ENCODE measurements around the gene MED13L. TPM values are rescaled to one million over a fixed set of nuclear protein-coding genes. Genes with fewer than 3 reads are reported as not detected.

Gene MED13L
- polyA plus RNA-seq, 1 of the 3 experiments (the other 2 are of a cell fraction) = 17.1 TPM

- TF ChIP-seq TCF12 (IDR thresholded peaks at IDR 0.05) (no peak), EP300 (IDR thresholded peaks at IDR 0.05; ENCODE audit: borderline replicate concordance in 1 of 2, low read depth in 1 of 2, low read length in 1 of 2) (no peak), MXI1 (IDR thresholded peaks at IDR 0.05; ENCODE audit: low read depth, low read length) (no peak), JUND (IDR thresholded peaks at IDR 0.05) (no peak), FOXJ3 (CRISPR knock-in tag; IDR thresholded peaks at IDR 0.05) (no peak)
Measured at GRCh38 chr12:116247377-116247776, 30.1 kb downstream of the MED13L start (continued).

GRCh38 chr12:116246490-116247179 is 30.9 kb downstream of the MED13L start:
- H2AFZ ChIP-seq (ENCODE audit: low read depth) = no peak overlapping the region
- H3K27ac ChIP-seq (ENCODE audit: low read depth in 2 of 2, low read length in 1 of 2) = no peak overlapping the region
- H3K9me2 ChIP-seq = no peaks in the 10 kb centered on the region
- DNase-seq = no peak
- ChIA-PET CTCF (interaction anchor here (4.3 kb wide), 1 partner anchor 10 kb away, joined by 29 read pairs; no protein-coding TSS in a partner anchor), POLR2A (no interaction called here)
- 93% methylated on average over 5 of the region's 5 CpGs for WGBS (ENCODE audit: low lambda C conversion rate)
- TF ChIP-seq NRF1 (IDR thresholded peaks at IDR 0.05; ENCODE audit: low read depth, low read length) (no peak), MEF2A (IDR thresholded peaks at IDR 0.05; ENCODE audit: borderline replicate concordance, low read depth) (no peak), EZH2phosphoT487 (IDR thresholded peaks at IDR 0.05; ENCODE audit: borderline replicate concordance, low read depth) (no peak), REST (IDR thresholded peaks at IDR 0.05; ENCODE audit: low read depth, low read length) (no peak), USF1 (IDR thresholded peaks at IDR 0.05; ENCODE audit: borderline replicate concordance, low read depth) (no peak), TEAD4 (IDR thresholded peaks at IDR 0.05; ENCODE audit: borderline replicate concordance, insufficient read depth) (no peak), NFIC (IDR thresholded peaks at IDR 0.05; ENCODE audit: borderline replicate concordance) (no peak), ZBTB33 (IDR thresholded peaks at IDR 0.05; ENCODE audit: borderline replicate concordance, low read depth) (no peak), CTCF (IDR thresholded peaks at IDR 0.05) (no peak), CHD2 (IDR thresholded peaks at IDR 0.05; ENCODE audit: low read length, partially characterized antibody) (no peak), JUND (IDR thresholded peaks at IDR 0.05) (no peak), FOXJ3 (CRISPR knock-in tag; IDR thresholded peaks at IDR 0.05) (no peak)
- no peak overlapping the region for H3K4me3 ChIP-seq (ENCODE audit: low read depth in 2 of 2, low read length in 1 of 2)
- no peaks in the 10 kb centered on the region for H3K27me3 ChIP-seq (ENCODE audit: insufficient read depth)
- H3K4me1 ChIP-seq (ENCODE audit: control insufficient read depth in 1 of 2, insufficient read depth in 2 of 2, low read depth in 1 of 2, low read length in 1 of 2) = peaks cover 5 to 33% of the 10 kb centered on the region in 2 experiments; a peak in 3 of 4 replicates
- peaks cover 84% of the 10 kb centered on the region for H4K20me1 ChIP-seq (ENCODE audit: insufficient read depth)
- peaks cover 23% of the 10 kb centered on the region for H3F3A ChIP-seq (replicated peaks; ENCODE audit: insufficient read depth)
- H3K36me3 ChIP-seq (replicated peaks in 1 of 2; ENCODE audit: control insufficient read depth in 1 of 2, insufficient read depth in 2 of 2, low read length in 1 of 2) = peaks cover 0 to 22% of the 10 kb centered on the region in 2 experiments
- H3K9ac ChIP-seq = no peak overlapping the region
- peaks cover 99% of the 10 kb centered on the region for H3K79me2 ChIP-seq (ENCODE audit: insufficient read depth)
- H3K4me2 ChIP-seq = no peak overlapping the region
- peaks cover 4% of the 10 kb centered on the region; the same call in 1 of the 2 replicates for H3K9me3 ChIP-seq

All from SK-N-SH (cell line).